ENCODE results near the gene CNTNAP2. TPM values are rescaled to one million over a fixed set of nuclear protein-coding genes. Genes with fewer than 3 reads are reported as not detected.

Gene CNTNAP2
- total RNA-seq, 1 donor from 2014 or later = not detected

DNA sequence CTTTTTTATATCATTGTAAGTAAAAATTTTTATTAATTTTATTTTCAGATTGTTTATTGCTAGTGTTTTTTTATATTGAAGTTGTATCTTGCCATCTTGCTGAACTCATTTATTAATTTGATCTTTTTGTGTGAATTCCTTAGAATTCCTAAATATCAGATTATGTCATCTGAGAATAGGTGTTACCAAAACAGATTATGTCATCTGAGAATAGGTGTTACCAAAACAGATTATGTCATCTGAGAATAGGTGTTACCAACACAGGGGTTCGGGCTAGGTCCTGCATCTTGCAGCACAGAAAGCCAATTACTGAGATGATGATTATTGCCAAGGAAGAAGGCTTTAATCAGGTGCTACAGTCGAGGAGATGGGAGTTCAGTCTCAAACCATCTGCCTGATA lies 383.4 kb downstream of the CNTNAP2 start:
- no peaks in the 10 kb centered on the region for H3K36me3 Mint-ChIP-seq (ENCODE audit: low read depth)
- no peaks in the 10 kb centered on the region for H3K4me1 Mint-ChIP-seq (ENCODE audit: low read depth)
- peaks cover 23% of the 10 kb centered on the region for H3K9me3 Mint-ChIP-seq
- no peak overlapping the region for H3K4me3 Mint-ChIP-seq
- intact Hi-C loops (cut with micrococcal nuclease) = no loop called here
- no peaks in the 10 kb centered on the region for H3K27me3 Mint-ChIP-seq (ENCODE audit: insufficient read depth)
- H3K27ac Mint-ChIP-seq = no peak overlapping the region
- no peak for DNase-seq (ENCODE audit: low spot score)

DNA sequence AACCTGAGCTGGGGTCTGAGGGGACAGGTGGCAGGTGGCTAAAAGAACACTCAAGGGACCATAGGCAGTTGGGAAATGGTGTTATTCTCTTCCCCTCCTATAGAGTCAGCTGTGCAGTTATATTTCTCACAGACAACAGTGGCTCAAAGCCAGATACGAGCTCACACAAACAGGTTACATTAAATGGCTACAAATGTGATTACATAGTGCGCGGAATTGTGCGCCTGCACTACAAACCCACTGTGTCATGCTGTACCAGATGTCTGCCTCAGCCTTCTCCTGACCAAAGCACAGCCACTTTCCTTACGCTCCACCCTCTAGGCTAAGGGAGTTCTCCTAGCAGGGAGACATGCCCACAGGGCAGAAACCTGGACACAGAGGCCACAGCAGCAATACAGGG lies 387.2 kb downstream of the CNTNAP2 start:
- Mint-ChIP-seq H3K4me1 (ENCODE audit: low read depth) (no peaks in the 10 kb centered on the region), H3K36me3 (ENCODE audit: low read depth) (no peaks in the 10 kb centered on the region), H3K27ac (no peak overlapping the region), H3K27me3 (ENCODE audit: insufficient read depth) (no peaks in the 10 kb centered on the region), H3K4me3 (no peak overlapping the region), H3K9me3 (peaks cover 18% of the 10 kb centered on the region)
- intact Hi-C loops (cut with micrococcal nuclease) = no loop called here
- no peak for DNase-seq (ENCODE audit: low spot score)

DNA sequence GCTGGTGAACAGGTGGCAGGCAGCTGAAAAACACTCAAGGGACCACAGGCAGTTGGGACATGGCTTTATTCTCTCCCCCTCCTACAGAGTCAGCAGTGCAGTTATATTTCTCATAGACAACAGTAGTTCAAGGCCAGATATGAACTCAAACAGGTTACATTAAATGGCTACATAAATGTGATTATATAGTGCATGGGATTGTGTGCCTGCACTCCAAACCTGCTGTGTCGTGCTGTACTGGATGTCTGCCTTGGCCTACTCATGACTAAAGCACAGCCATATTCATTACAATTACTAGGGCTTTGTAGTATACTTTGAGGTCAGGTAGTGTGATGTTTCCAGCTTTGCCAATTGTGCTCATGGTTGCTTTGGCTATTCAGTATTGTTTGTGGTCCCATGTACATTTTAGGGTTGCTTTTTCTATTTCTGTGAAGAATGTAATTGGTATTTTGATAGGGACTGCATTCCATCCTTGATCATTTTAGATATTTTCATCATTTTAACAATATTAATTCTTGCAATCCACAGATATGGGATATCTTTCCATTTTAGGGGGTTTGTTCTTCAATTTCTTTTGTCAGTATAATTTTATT lies 393.6 kb downstream of the CNTNAP2 start:
- Mint-ChIP-seq H3K4me1 (ENCODE audit: low read depth) (no peaks in the 10 kb centered on the region), H3K27me3 (ENCODE audit: insufficient read depth) (no peaks in the 10 kb centered on the region), H3K9me3 (peaks cover 43% of the 10 kb centered on the region), H3K27ac (no peak overlapping the region), H3K4me3 (no peak overlapping the region), H3K36me3 (ENCODE audit: low read depth) (no peaks in the 10 kb centered on the region)
- DNase-seq (ENCODE audit: low spot score) = no peak
- intact Hi-C loops (cut with micrococcal nuclease) = no loop called here

DNA sequence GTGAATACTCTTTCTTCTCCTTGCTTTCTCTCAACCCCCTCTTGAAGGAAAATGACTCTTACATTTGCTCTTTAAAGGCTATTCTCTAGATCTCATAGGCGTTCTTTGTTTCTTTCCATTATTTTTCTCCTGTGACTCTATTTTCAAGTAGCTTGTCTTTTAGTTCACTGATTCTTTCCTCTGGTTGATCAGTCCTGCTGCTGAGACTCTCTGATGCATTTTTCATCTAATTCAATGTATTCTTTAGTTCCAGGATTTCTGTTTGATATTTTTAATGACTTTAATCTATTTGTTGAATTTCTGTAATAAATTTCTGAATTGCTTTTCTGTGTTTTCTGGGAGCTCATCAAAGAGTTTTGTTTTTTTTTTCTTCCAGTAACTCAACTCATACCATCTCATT lies 397.7 kb downstream of the CNTNAP2 start:
- H3K4me1 Mint-ChIP-seq (ENCODE audit: low read depth) = no peaks in the 10 kb centered on the region
- peaks cover 43% of the 10 kb centered on the region for H3K9me3 Mint-ChIP-seq
- no peaks in the 10 kb centered on the region for H3K36me3 Mint-ChIP-seq (ENCODE audit: low read depth)
- intact Hi-C loops (cut with micrococcal nuclease) = no loop called here
- no peak overlapping the region for H3K4me3 Mint-ChIP-seq
- DNase-seq (ENCODE audit: low spot score) = no peak
- no peaks in the 10 kb centered on the region for H3K27me3 Mint-ChIP-seq (ENCODE audit: insufficient read depth)
- H3K27ac Mint-ChIP-seq = no peak overlapping the region

DNA sequence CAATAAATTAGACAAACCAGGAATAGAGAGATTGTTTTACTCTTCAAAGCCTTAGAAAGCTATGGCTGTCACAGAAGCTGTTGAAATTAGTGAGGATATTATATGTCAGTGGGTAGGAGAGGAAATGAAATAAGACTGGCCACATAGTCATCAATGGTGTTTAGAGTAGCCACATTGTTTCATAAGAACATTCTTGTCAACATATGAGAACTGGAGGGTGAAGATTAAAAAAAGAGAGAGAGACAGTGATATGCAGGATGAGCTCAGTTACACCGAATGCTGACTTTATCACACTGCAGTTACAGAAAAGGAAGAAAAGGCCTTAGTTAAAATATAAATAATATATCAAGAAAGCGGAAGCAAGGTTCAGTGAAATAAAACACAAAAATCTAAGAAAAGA lies 412.0 kb downstream of the CNTNAP2 start:
- no peaks in the 10 kb centered on the region for H3K4me1 Mint-ChIP-seq (ENCODE audit: low read depth)
- H3K27ac Mint-ChIP-seq = no peak overlapping the region
- H3K27me3 Mint-ChIP-seq (ENCODE audit: insufficient read depth) = no peaks in the 10 kb centered on the region
- H3K36me3 Mint-ChIP-seq (ENCODE audit: low read depth) = no peaks in the 10 kb centered on the region
- H3K4me3 Mint-ChIP-seq = no peak overlapping the region
- no peak for DNase-seq (ENCODE audit: low spot score)
- intact Hi-C loops (cut with micrococcal nuclease) = no loop called here
- H3K9me3 Mint-ChIP-seq = peaks cover 3% of the 10 kb centered on the region

DNA sequence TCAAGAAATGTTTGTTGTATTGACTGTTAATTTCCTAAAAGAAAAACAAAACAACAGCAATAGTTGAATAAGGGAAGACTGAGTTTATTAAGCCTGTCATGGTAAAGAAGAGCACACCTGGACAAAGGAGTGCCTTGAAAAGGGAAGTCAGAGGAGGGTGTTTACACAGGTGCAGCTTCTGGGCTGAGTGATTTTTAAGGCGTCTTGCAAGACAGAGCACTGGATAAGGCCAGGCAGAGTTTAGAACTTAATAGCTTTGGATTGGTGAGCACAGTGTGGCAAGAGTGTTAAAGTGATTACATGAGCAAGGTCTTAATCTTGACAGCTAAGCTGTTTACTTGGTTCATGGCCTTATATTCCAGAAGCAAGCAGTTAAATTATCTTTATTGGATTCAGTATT lies 423.2 kb downstream of the CNTNAP2 start:
- Mint-ChIP-seq H3K4me1 (ENCODE audit: low read depth) (no peaks in the 10 kb centered on the region), H3K27me3 (ENCODE audit: insufficient read depth) (no peaks in the 10 kb centered on the region), H3K36me3 (ENCODE audit: low read depth) (no peaks in the 10 kb centered on the region), H3K9me3 (peaks cover 3% of the 10 kb centered on the region), H3K4me3 (no peak overlapping the region), H3K27ac (no peak overlapping the region)
- intact Hi-C loops (cut with micrococcal nuclease) = no loop called here
- no peak for DNase-seq (ENCODE audit: low spot score)

DNA sequence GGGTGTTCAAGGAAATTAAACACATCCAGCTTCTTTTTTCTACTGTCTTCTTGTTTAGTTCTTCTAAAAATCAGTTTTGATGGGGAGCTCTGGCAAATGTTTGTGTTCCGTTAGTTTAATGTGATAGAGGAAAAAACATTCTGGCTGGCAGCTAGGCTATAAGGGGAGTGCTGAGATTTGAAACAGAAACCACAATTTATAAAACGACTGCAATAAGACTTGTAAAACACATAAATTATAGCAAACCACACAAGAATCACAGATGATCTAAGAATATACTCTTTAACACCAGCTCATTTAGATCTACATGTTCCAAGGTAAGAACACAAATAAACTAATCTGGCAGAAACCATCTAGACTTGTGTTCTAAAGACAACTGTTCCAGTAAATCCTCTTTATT lies 425.5 kb downstream of the CNTNAP2 start:
- Mint-ChIP-seq H3K9me3 (peaks cover 3% of the 10 kb centered on the region), H3K27me3 (ENCODE audit: insufficient read depth) (no peaks in the 10 kb centered on the region), H3K27ac (no peak overlapping the region), H3K4me1 (ENCODE audit: low read depth) (no peaks in the 10 kb centered on the region), H3K4me3 (no peak overlapping the region), H3K36me3 (ENCODE audit: low read depth) (no peaks in the 10 kb centered on the region)
- intact Hi-C loops (cut with micrococcal nuclease) = loop anchor here (1.0 kb wide), 1 partner anchor 45 kb away; no protein-coding TSS in a partner anchor
- DNase-seq (ENCODE audit: low spot score) = no peak

DNA sequence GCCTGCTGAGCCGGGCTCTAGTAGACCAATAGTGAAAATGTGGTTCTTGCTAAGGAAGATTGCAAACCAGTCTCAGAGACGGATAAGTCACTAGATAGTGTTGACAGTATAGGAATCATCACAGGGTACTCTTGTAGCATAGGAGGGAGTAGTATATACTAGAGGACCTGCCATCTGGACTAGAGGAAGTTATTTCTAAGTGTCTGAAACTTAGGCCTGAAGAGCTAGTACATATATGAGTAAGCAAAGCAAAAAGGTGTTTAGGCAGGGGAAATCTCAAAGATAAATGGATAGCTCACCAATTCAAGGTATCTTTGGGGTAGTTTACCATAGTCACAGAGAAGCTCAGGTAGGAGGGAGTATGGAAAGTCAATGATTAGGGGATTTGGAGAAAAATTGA lies 428.1 kb downstream of the CNTNAP2 start:
- Mint-ChIP-seq H3K9me3 (peaks cover 7% of the 10 kb centered on the region), H3K36me3 (ENCODE audit: low read depth) (peaks cover 1% of the 10 kb centered on the region), H3K4me1 (ENCODE audit: low read depth) (no peaks in the 10 kb centered on the region), H3K27ac (no peak overlapping the region), H3K4me3 (no peak overlapping the region), H3K27me3 (ENCODE audit: insufficient read depth) (no peaks in the 10 kb centered on the region)
- intact Hi-C loops (cut with micrococcal nuclease) = no loop called here
- DNase-seq (ENCODE audit: low spot score) = no peak

DNA sequence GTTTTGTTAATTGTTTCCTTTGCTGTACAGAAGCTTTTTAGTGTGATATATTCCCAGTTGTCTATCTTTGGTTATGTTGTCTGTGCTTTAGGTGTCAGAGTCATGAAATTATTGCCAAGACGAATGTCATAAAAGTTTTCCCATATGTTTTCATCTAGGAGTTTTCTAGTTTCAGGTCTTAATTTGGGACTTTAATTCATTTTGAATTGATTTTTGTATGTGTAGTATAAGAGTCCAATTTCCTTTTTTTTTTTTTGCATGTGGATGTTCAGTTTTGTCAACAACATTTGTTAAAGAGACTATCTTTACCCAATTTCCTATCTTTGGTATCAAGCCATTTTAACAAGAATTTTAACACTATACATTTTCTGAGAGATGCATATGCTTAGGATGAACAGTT lies 432.2 kb downstream of the CNTNAP2 start:
- Mint-ChIP-seq H3K4me3 (no peak overlapping the region), H3K36me3 (ENCODE audit: low read depth) (peaks cover 1% of the 10 kb centered on the region), H3K9me3 (peaks cover 18% of the 10 kb centered on the region), H3K27me3 (ENCODE audit: insufficient read depth) (no peaks in the 10 kb centered on the region), H3K4me1 (ENCODE audit: low read depth) (no peaks in the 10 kb centered on the region), H3K27ac (no peak overlapping the region)
- DNase-seq (ENCODE audit: low spot score) = no peak
- intact Hi-C loops (cut with micrococcal nuclease) = no loop called here

DNA sequence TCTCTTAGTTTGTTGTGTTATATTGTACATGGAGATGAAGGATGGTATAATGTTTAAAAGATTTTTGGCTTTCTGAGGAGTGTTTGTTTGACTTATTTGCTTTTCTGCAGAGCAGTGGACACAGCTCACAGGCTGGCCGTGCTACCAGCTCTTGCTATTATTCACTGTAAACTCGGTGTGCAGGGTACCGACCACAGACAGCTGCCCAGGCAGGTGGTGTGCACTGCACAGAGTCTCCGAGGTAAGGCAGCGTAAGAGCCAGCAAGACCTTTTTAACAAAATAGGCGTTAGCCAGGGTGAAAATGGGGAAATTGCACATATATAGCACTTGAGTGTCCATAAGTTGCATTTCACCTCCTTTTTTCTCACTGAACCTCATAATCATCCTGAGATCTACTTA lies 438.0 kb downstream of the CNTNAP2 start:
- Mint-ChIP-seq H3K36me3 (ENCODE audit: low read depth) (no peaks in the 10 kb centered on the region), H3K4me1 (ENCODE audit: low read depth) (no peaks in the 10 kb centered on the region), H3K27ac (no peak overlapping the region), H3K4me3 (no peak overlapping the region), H3K9me3 (peaks cover 20% of the 10 kb centered on the region), H3K27me3 (ENCODE audit: insufficient read depth) (no peaks in the 10 kb centered on the region)
- intact Hi-C loops (cut with micrococcal nuclease) = no loop called here
- DNase-seq (ENCODE audit: low spot score) = no peak

DNA sequence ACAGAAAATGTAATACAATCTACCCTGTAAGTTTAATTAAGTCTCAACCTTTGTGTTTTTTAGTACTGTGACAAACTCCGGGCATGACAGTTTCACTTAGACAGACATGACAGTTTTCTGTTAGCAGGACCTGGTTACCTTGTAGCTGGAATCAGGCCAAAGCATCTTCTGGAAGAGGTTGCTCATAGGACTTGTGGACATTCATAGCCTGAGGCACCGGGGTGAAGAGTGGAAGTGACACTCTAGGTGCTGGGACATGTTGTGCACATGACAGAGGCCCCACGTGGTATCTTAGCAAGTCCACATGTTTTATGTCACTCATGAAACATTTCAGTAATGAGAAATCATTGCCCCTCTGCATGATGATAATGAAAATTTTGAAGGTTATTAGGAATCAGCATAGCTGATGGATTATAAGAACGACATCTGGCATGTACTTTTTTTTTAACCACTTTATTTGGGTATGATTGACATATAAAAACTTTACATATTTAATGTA lies 441.4 kb downstream of the CNTNAP2 start:
- intact Hi-C loops (cut with micrococcal nuclease) = no loop called here
- H3K9me3 Mint-ChIP-seq = peaks cover 6% of the 10 kb centered on the region
- H3K36me3 Mint-ChIP-seq (ENCODE audit: low read depth) = no peaks in the 10 kb centered on the region
- no peaks in the 10 kb centered on the region for H3K4me1 Mint-ChIP-seq (ENCODE audit: low read depth)
- DNase-seq (ENCODE audit: low spot score) = no peak
- no peak overlapping the region for H3K4me3 Mint-ChIP-seq
- H3K27ac Mint-ChIP-seq = no peak overlapping the region
- no peaks in the 10 kb centered on the region for H3K27me3 Mint-ChIP-seq (ENCODE audit: insufficient read depth)

DNA sequence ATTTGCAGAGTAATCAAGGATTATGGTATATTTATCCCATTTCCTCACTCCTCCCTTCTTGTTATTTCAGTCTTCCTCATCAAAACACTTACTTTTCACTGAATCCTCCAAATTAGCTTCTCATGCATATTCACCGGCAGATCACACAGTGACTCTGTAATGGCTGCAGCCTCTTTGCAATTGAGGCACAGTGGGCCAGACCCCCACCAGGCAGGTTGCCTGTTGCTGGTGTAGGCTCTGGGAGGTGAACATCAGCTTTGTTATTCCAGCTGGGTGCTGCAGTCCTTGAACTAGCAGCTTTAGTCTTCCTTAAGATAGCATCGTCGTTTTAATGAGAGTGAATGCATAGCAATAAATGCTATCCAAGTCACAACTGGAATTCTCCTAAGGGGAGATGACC lies 449.3 kb downstream of the CNTNAP2 start:
- DNase-seq (ENCODE audit: low spot score) = no peak
- intact Hi-C loops (cut with micrococcal nuclease) = no loop called here
- Mint-ChIP-seq H3K4me3 (no peak overlapping the region), H3K27me3 (ENCODE audit: insufficient read depth) (no peaks in the 10 kb centered on the region), H3K4me1 (ENCODE audit: low read depth) (no peaks in the 10 kb centered on the region), H3K27ac (no peak overlapping the region), H3K9me3 (no peaks in the 10 kb centered on the region), H3K36me3 (ENCODE audit: low read depth) (no peaks in the 10 kb centered on the region)

DNA sequence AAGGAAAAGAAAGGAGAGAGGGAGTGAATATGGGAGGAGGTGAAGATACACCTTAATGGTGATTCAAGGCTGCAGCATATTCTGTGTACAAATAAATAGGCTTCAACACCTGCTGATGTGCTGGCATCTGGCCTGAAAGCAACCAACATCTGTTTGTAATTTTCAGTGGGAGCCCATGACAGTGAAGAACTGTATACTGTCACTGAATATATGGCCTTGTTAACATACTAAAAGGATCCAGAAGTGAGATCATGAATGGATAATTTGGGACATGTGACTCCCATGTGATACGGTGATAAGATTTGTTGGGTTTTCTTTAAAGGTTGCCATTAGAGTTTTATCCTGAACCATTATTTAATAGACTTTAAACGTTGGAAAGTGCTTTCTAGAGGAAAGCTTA lies 459.3 kb downstream of the CNTNAP2 start:
- H3K9me3 Mint-ChIP-seq = peaks cover 5% of the 10 kb centered on the region
- DNase-seq (ENCODE audit: low spot score) = no peak
- no peaks in the 10 kb centered on the region for H3K27me3 Mint-ChIP-seq (ENCODE audit: insufficient read depth)
- intact Hi-C loops (cut with micrococcal nuclease) = no loop called here
- no peak overlapping the region for H3K4me3 Mint-ChIP-seq
- H3K36me3 Mint-ChIP-seq (ENCODE audit: low read depth) = no peaks in the 10 kb centered on the region
- H3K27ac Mint-ChIP-seq = no peak overlapping the region
- no peaks in the 10 kb centered on the region for H3K4me1 Mint-ChIP-seq (ENCODE audit: low read depth)

DNA sequence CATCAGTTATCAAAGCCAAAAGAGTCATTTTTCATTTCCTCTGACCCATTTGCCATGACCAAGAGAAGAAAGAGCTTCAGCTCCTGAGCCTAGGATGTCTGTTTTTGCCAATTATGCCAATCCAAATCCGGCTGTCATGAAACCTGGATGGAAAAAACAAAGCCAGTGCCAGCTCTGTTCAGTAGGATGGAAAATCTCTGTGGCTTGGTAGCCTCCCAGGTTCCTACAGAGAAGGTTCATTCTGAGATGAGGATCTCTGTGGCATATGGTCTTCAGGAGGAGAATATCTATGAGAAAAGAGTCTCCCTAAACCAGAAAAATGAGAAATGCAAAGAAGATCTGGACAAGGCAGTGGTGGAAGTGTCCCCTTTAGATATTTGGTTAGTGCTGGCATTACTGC lies 475.4 kb downstream of the CNTNAP2 start:
- Mint-ChIP-seq H3K9me3 (peaks cover 9% of the 10 kb centered on the region), H3K27ac (peak overlapping the region; percentile 22), H3K27me3 (ENCODE audit: insufficient read depth) (no peaks in the 10 kb centered on the region), H3K4me1 (ENCODE audit: low read depth) (no peaks in the 10 kb centered on the region), H3K4me3 (no peak overlapping the region), H3K36me3 (ENCODE audit: low read depth) (no peaks in the 10 kb centered on the region)
- intact Hi-C loops (cut with micrococcal nuclease) = no loop called here
- DNase-seq (ENCODE audit: low spot score) = no peak
